ENCODE results near the gene MRPS6. TPM values are rescaled to one million over a fixed set of nuclear protein-coding genes. Genes with fewer than 3 reads are reported as not detected.

The MRPS6 gene
- total RNA-seq, 2 experiments from 2014 or later = 82.9 to 124 TPM

DNA sequence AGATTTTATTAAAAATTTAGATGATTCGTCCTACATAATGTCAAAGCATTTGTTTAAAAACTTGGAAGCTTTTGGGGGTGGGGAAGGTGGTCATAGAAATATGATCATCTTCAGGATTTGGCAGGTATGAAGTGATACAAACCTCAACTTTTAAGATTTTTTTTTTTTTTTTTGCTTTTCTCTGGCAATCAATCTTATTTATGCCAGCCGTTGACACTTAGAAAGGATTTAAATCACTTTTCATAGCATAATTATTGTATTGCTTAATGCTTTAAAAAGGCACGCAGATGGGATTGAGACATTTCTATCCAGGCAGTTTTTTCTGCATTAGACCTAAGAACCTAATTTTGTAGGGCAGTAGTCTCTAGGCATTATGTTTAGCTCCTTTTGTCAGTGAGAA is 19.7 kb downstream of the MRPS6 start:
- ATAC-seq = no peak
- H3K4me1 Mint-ChIP-seq = peaks cover 48% of the 10 kb centered on the region
- H3K4me3 Mint-ChIP-seq = no peak overlapping the region

DNA sequence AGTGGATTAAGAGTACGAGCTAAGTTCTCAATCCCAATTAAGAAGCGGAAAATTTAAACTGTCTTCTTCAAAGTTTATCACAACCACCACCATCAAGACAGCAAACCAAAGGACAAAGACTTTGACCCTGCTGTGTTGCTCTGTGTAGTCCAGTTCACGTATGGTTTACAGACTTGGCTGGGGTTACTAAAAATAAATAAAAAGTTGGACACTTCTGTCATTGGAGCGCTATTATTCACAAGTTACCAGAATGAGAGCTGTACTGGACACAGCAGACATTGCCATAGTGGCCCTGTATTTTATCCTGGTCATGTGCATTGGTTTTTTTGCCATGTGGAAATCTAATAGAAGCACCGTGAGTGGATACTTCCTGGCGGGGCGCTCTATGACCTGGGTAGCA is 21.6 kb downstream of the MRPS6 start:
- DNase-seq = no peak
- CTCF ChIA-PET = no interaction called here
- no peaks in the 10 kb centered on the region for H3K27me3 Mint-ChIP-seq
- H3K27ac Mint-ChIP-seq = no peak overlapping the region
- H3K36me3 Mint-ChIP-seq = peaks cover 72% of the 10 kb centered on the region
- ATAC-seq = no peak
- H3K9me3 Mint-ChIP-seq (ENCODE audit: low read depth) = no peaks in the 10 kb centered on the region
- peaks cover 39% of the 10 kb centered on the region for H3K4me1 Mint-ChIP-seq
- H3K4me3 Mint-ChIP-seq = no peak overlapping the region

More for the DNA sequence above, 19.7 kb downstream of the MRPS6 start:
- CTCF ChIA-PET = interaction anchor here (0.7 to 4.5 kb wide), 5 partner anchors 11 to 214 kb away, joined by 3 to 21 read pairs (median 4); no protein-coding TSS in a partner anchor
- Mint-ChIP-seq H3K36me3 (peaks cover 66% of the 10 kb centered on the region), H3K27me3 (no peaks in the 10 kb centered on the region), H3K9me3 (ENCODE audit: low read depth) (no peaks in the 10 kb centered on the region), H3K27ac (no peak overlapping the region)
- DNase-seq = no peak

DNA sequence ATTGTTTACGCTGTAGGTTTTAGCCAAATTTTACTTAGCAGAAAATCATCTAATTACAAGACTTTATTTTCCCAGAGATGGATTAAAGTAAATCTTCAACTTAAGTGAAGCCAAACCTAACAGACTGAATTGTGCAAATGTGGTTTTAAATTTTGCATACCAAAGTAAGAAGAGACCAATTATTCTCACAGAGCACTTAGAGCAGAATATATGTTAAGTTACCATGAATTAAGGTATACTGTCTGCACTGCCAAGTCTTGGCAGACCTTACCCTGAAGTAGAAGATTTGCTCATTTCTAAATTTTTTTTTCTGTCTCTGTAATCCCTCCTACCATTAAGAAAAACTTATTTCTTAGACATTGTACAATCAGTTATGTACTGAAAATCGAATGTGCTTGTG is 24.1 kb downstream of the MRPS6 start:
- CTCF ChIA-PET = no interaction called here
- Mint-ChIP-seq H3K4me3 (no peak overlapping the region), H3K27ac (no peak overlapping the region), H3K27me3 (no peaks in the 10 kb centered on the region), H3K4me1 (peaks cover 41% of the 10 kb centered on the region), H3K9me3 (ENCODE audit: low read depth) (no peaks in the 10 kb centered on the region), H3K36me3 (peaks cover 87% of the 10 kb centered on the region)
- ATAC-seq = no peak
- DNase-seq = no peak

DNA sequence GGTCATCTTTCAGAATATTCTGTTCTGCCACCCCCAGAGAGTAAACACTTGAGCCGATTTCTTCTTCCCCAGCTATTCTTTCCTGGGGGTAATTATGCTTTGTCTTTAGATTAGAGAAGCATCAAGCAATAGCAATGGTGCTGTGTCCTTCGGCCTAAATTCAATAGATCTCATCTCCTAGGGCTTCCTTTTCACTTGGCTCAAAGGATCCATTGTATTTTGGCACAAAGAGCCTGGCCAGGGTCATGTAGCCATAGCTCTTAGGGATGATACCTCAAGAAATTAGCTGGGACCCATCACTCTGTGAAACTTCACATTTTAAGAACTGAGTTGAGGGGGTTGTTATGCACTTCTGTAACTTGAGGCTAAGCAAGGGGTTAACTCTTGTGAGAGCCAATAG is 27.0 kb downstream of the MRPS6 start:
- H3K27ac Mint-ChIP-seq = no peak overlapping the region
- ATAC-seq = no peak
- H3K4me1 Mint-ChIP-seq = peaks cover 38% of the 10 kb centered on the region
- no peak overlapping the region for H3K4me3 Mint-ChIP-seq
- CTCF ChIA-PET = interaction anchor here (0.9 to 2.0 kb wide), 3 partner anchors 10 to 176 kb away, joined by 3 to 5 read pairs (median 3); no protein-coding TSS in a partner anchor
- no peaks in the 10 kb centered on the region for H3K27me3 Mint-ChIP-seq
- peaks cover 79% of the 10 kb centered on the region for H3K36me3 Mint-ChIP-seq
- no peak for DNase-seq
- no peaks in the 10 kb centered on the region for H3K9me3 Mint-ChIP-seq (ENCODE audit: low read depth)

DNA sequence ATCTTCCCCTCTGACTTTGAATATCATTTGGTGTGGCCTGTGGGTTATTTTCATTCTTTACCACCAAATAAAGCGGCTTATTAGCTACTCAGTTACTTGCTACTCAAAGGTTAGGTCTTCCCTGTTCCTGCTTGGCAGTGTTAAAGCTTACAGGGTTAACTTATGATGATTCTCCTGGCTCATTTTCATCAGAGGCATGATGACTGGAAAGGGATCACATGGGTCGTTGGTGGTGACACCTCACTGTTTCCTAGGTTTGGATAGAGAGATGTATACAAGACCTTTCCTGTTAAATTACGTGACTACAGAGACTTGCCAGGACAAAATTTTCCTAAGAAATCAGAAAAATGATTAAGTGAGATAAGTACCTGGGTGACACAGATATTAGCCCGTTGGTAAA is 27.4 kb downstream of the MRPS6 start:
- Mint-ChIP-seq H3K4me1 (peaks cover 38% of the 10 kb centered on the region), H3K27me3 (no peaks in the 10 kb centered on the region)
- CTCF ChIA-PET = interaction anchor here (1.1 to 1.5 kb wide), 3 partner anchors 26 to 177 kb away, joined by 3 to 4 read pairs (median 4); no protein-coding TSS in a partner anchor

GRCh38 chr21:34105947-34106541 is 32.7 kb downstream of the MRPS6 start:
- DNase-seq = no peak
- H3K9me3 Mint-ChIP-seq (ENCODE audit: low read depth) = no peaks in the 10 kb centered on the region
- H3K4me3 Mint-ChIP-seq = no peak overlapping the region
- peaks cover 31% of the 10 kb centered on the region for H3K4me1 Mint-ChIP-seq
- H3K27ac Mint-ChIP-seq = no peak overlapping the region
- H3K36me3 Mint-ChIP-seq = peaks cover 63% of the 10 kb centered on the region
- CTCF ChIA-PET = no interaction called here
- H3K27me3 Mint-ChIP-seq = no peaks in the 10 kb centered on the region
- ATAC-seq = no peak

More for the DNA sequence above, 27.4 kb downstream of the MRPS6 start:
- Mint-ChIP-seq H3K36me3 (peaks cover 79% of the 10 kb centered on the region), H3K27ac (no peak overlapping the region), H3K4me3 (no peak overlapping the region), H3K9me3 (ENCODE audit: low read depth) (no peaks in the 10 kb centered on the region)
- DNase-seq (no peak), ATAC-seq (no peak)

- ATAC-seq = no peak
These were observed 34.2 kb downstream of the MRPS6 start for GRCh38 chr21:34107606-34108005.

GRCh38 chr21:34109075-34109474 is 35.7 kb downstream of the MRPS6 start:
- CTCF ChIA-PET = no interaction called here
- Mint-ChIP-seq H3K4me3 (no peak overlapping the region), H3K36me3 (peaks cover 59% of the 10 kb centered on the region), H3K9me3 (ENCODE audit: low read depth) (no peaks in the 10 kb centered on the region), H3K4me1 (peaks cover 42% of the 10 kb centered on the region), H3K27me3 (no peaks in the 10 kb centered on the region), H3K27ac (no peak overlapping the region)
- DNase-seq (no peak), ATAC-seq (no peak)

More at GRCh38 chr21:34107606-34108005, 34.2 kb downstream of the MRPS6 start:
- CTCF ChIA-PET = no interaction called here
- Mint-ChIP-seq H3K27me3 (no peaks in the 10 kb centered on the region), H3K9me3 (ENCODE audit: low read depth) (no peaks in the 10 kb centered on the region), H3K4me1 (peaks cover 32% of the 10 kb centered on the region), H3K4me3 (no peak overlapping the region), H3K27ac (no peak overlapping the region), H3K36me3 (peaks cover 62% of the 10 kb centered on the region)
- no peak for DNase-seq

- Mint-ChIP-seq H3K27ac (no peak overlapping the region), H3K4me1 (peaks cover 39% of the 10 kb centered on the region), H3K36me3 (peaks cover 61% of the 10 kb centered on the region), H3K9me3 (ENCODE audit: low read depth) (no peaks in the 10 kb centered on the region), H3K27me3 (no peaks in the 10 kb centered on the region), H3K4me3 (no peak overlapping the region)
- no peak for ATAC-seq
- CTCF ChIA-PET = interaction anchor here (1.4 kb wide), 1 partner anchor 186 kb away, joined by 4 read pairs; no protein-coding TSS in a partner anchor
- DNase-seq = no peak
These were observed 37.3 kb downstream of the MRPS6 start for GRCh38 chr21:34110594-34111202.

DNA sequence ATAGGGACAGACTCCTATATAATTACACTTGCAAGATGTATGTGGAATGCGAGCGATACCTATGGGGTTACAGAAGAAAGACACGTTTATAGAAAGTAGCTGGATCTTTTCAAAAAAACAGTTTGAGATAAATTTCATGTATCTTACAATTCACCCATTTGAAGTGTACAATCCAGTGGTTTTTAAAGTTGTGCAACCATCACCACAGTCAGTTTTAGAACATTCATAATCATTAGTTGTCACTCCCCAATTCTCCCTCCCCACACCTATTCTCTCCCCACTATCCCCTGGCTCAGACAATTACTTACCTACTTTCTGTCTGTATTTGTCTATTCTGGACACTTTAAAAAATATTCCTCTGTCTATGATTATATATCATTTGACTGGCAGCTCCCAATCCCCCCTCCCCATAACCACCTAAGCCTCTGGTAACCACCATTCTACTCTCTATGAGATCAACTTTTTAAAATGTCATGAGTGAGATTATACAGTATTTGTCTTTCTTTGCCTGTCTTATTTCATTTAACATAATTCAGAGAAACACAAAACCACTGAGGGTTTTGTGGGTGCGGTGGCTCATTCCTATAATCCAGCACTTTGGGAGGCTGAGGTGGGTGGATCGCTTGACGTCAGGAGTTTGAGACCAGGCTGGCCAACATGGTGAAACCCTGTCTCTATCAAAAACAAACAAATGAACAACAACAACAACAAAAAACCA is 39.1 kb downstream of the MRPS6 start:
- ATAC-seq = peak; percentile 51
- peaks cover 33% of the 10 kb centered on the region for H3K4me1 Mint-ChIP-seq
- no peak overlapping the region for H3K27ac Mint-ChIP-seq
- no peaks in the 10 kb centered on the region for H3K9me3 Mint-ChIP-seq (ENCODE audit: low read depth)
- CTCF ChIA-PET = no interaction called here
- H3K27me3 Mint-ChIP-seq = no peaks in the 10 kb centered on the region
- H3K36me3 Mint-ChIP-seq = peaks cover 59% of the 10 kb centered on the region
- peak; percentile 58 for DNase-seq
- no peak overlapping the region for H3K4me3 Mint-ChIP-seq

- peaks cover 55% of the 10 kb centered on the region for H3K36me3 Mint-ChIP-seq
- no peaks in the 10 kb centered on the region for H3K27me3 Mint-ChIP-seq
- no peak overlapping the region for H3K4me3 Mint-ChIP-seq
- no peak overlapping the region for H3K27ac Mint-ChIP-seq
- CTCF ChIA-PET = interaction anchor here (0.8 kb wide), 1 partner anchor 17 kb away, joined by 3 read pairs; no protein-coding TSS in a partner anchor
- ATAC-seq (no peak), DNase-seq (no peak)
- H3K4me1 Mint-ChIP-seq = peaks cover 33% of the 10 kb centered on the region
- H3K9me3 Mint-ChIP-seq (ENCODE audit: low read depth) = no peaks in the 10 kb centered on the region
These were observed 40.5 kb downstream of the MRPS6 start for GRCh38 chr21:34113842-34114241.

DNA sequence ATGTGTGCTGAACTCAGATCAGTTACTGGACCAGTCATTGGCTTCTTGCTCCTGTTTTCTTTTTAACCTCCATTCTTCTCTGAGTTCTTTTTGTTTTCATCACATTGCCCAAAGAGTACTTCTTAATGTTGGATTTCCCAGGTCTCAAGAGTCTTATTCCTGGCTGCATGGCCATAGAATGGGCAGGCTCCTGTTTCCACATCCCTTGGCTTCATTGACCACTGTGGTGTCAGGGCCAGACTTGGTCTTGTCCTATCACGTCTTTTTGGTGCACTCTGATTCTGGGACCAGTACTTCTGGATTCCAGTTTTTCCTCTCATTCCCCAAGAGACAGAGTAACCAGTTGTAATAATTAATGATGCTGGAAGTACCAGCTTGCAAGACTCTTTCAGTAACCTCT is 41.8 kb downstream of the MRPS6 start:
- H3K27me3 Mint-ChIP-seq = no peaks in the 10 kb centered on the region
- DNase-seq (no peak), ATAC-seq (no peak)
- H3K4me1 Mint-ChIP-seq = peaks cover 33% of the 10 kb centered on the region
- H3K4me3 Mint-ChIP-seq = no peak overlapping the region
- H3K27ac Mint-ChIP-seq = no peak overlapping the region
- H3K36me3 Mint-ChIP-seq = peaks cover 56% of the 10 kb centered on the region
- CTCF ChIA-PET = no interaction called here
- H3K9me3 Mint-ChIP-seq (ENCODE audit: low read depth) = no peaks in the 10 kb centered on the region

GRCh38 chr21:34116569-34116968 is 43.2 kb downstream of the MRPS6 start:
- Mint-ChIP-seq H3K27me3 (no peaks in the 10 kb centered on the region), H3K4me3 (no peak overlapping the region), H3K36me3 (peaks cover 58% of the 10 kb centered on the region), H3K4me1 (peaks cover 22% of the 10 kb centered on the region), H3K9me3 (ENCODE audit: low read depth) (no peaks in the 10 kb centered on the region), H3K27ac (no peak overlapping the region)
- CTCF ChIA-PET = interaction anchor here (1.0 kb wide), 1 partner anchor 14 kb away, joined by 3 read pairs; no protein-coding TSS in a partner anchor
- ATAC-seq (no peak), DNase-seq (no peak)
